Right renal cortex interstitium (tissue), 3 donors: Measurements from ENCODE around the gene CYB5R3. TPM values are rescaled to one million over a fixed set of nuclear protein-coding genes. Genes with fewer than 3 reads are reported as not detected.

Source experiments
- DNase-seq, 3 donors: peaks; one replicate each; pipeline ENCODE4 v3.0.0-alpha.2; 2013; ENCODE audit warnings: low read depth in 3 of 3, low spot score in 2 of 3
- polyA plus RNA-seq, 3 donors: library from polyadenylated mRNA; unstranded; fragments of 120-200 nt; gene quantifications; one replicate each; pipeline ENCODE4 v1.2.1, GENCODE V29; 2013; ENCODE audit not compliant: insufficient read length in 3 of 3

Gene CYB5R3
- polyA plus RNA-seq, 3 donors: 130 to 149 (median 146) TPM

DNA sequence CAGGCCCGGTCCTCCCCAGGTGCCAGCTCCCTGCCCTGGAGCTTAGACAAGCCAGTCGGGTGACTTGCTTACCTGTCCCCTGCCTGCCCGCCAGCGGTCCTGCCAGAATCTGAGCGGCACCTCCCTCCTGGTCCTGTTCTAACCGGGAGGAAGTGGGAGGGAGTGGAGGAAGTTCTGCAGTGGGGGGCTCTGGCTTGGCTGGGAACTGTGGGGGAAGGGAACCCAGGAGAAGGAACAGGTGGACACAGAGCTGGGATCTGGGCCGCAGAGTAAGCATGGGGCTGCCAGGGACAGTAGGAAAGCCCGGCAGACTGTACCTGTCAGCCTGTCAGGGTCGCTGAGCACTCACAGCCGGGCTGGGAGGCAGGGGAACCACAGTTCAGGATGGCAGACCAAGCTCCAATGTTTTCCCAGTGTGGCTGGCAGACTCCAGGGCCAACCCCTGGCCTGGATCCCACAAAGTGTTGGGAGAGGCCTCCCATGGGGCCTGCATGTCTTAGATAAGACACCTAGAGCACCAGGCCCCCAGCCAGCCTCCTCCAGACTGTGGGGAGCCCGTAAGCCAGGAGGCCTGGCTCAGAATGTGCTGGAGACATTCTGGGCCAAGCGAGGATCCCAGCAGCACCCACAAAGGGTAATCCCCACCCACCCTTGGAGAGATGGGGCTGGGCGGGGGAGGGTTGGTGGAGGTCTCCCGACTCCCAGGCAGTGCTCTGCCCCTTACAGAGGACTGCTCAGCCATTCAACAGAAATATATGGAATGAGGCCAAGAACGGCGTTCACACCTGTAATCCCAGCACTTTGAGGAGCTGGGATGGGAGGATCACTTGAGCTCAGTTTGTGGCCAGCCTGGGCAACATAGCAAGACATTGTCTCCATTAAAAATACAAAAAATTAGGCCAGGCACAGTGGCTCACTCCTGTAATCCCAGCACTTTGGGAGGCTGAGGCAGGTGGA lies 2.3 kb downstream of the CYB5R3 start:
- DNase-seq: no peak

DNA sequence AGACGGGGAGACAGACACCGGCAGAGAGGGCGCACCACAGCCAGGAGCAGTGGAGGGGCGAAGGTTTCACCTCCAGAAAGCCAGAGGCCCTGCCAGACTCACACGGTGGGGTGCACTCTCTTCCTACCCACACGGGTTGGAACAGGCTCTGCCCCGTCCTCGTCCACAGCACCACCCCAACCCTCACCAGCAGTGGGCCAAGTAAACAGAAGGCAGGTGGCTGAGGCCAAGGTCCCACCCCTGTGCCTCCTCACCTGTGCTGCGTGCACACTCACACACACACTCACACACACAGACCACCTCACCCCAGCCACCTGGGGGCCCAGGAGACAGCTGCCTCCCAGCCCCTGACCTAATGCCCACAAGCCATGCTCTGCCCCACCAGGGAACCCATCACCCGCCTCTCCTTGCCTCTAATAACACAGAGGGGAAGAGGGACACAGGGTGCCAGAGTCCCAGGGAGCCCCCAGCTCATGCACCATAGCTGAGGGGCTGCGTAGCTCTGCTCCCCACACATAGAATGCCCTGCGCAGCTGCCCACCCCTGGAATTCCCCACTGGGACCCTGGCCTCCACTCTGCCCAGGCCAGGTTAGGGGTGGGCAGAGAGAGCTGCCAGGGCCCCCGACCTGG lies 3.1 kb downstream of the CYB5R3 start:
- DNase-seq: no peak

GRCh38 chr22:42645341-42645937 lies 3.8 kb downstream of the CYB5R3 start:
- DNase-seq: no peak

DNA sequence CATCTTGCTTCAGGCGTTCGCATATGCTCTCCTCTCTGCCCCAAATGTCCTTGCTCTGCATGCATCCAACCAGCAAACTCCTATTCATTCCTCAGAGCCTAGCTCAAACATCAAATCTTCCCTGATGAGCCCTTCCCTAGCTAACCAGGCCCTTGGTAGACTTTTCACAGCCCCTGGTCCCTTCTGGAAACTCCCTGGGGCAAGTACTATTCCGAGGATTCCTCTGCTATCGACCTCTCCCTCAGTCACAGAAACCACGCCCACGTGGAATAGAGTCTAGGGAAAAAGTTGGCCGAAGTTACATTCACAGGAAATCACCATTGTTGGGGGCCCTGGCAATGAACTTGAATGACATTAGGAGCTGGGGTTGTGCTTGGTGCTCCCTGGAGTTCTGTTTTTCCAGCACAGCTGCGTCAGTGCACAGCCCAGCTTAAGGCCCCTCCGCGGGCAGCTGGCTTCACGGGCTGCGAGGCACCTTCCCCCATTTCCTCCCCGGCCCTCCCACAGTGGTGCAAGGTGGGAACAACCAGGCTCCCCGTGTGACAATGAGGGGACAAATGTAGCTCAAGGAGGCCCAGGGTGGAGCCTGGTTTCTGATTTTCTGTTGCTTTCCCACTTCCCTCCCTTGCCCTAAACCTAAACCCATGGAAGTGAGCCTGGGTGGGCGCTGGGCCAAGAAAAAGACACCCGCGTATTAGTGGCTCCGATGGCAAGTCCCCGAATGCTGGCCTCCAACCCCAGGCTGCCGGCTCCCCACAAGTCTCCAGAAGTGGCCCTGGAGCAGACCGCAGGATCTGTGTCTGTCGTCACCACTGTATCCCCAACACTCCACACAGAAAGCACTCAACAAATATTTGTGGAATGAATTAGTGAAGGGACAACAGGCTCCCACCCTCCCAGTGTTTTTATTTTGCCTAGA lies 4.5 kb downstream of the CYB5R3 start:
- DNase-seq: no peak

GRCh38 chr22:42643634-42644421 lies 5.4 kb downstream of the CYB5R3 start:
- DNase-seq: no peak

- DNase-seq: no peak
Measured at GRCh38 chr22:42642806-42643633, 6.2 kb downstream of the CYB5R3 start.

- no peak for DNase-seq
Measured at GRCh38 chr22:42641801-42642413, 7.3 kb downstream of the CYB5R3 start.

GRCh38 chr22:42639541-42640241 lies 9.5 kb downstream of the CYB5R3 start:
- no peak for DNase-seq

DNA sequence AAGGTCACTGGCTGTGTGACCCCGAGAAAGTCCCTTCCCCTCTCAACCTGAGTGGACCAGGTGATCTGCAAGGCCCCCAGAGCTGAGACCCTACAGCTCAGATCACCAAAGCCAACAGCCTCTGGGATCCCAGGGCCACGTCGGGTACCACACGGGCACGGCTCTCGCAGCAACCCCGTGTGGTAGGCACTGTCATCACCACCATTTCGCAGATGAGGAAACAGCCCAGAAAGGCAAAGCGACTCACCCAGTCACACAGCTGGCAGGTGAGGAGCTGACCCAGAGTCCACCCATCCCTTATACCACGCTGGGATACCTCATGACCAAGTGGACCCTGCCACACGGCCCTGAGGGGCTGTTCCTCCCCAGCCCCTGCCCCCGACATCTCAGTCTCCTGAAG lies 11.6 kb downstream of the CYB5R3 start:
- no peak for DNase-seq

DNA sequence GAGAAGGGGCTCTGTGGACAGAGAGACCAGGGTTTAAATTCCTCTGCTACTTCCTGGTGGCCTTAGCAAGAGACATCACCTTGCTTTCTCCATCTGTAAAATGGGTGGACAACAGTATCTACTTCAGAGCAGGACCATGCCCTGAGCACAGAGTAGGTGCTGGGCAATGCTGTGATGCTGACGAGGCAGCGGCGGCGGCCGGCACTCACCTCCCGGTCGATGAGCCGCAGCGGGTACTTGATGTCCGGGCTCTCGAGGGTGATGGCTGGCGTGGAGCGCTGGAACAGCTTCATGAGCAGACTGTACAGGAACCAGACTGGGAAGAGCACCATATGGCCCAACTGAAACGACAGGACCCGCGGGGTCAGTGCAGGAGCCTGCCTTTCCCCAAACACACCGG lies 12.7 kb downstream of the CYB5R3 start:
- DNase-seq: no peak

GRCh38 chr22:42635531-42635930 lies 13.7 kb downstream of the CYB5R3 start:
- no peak for DNase-seq

GRCh38 chr22:42633013-42633412 lies 16.2 kb downstream of the CYB5R3 start:
- no peak for DNase-seq

GRCh38 chr22:42632096-42632495 lies 17.1 kb downstream of the CYB5R3 start:
- DNase-seq: no peak

DNA sequence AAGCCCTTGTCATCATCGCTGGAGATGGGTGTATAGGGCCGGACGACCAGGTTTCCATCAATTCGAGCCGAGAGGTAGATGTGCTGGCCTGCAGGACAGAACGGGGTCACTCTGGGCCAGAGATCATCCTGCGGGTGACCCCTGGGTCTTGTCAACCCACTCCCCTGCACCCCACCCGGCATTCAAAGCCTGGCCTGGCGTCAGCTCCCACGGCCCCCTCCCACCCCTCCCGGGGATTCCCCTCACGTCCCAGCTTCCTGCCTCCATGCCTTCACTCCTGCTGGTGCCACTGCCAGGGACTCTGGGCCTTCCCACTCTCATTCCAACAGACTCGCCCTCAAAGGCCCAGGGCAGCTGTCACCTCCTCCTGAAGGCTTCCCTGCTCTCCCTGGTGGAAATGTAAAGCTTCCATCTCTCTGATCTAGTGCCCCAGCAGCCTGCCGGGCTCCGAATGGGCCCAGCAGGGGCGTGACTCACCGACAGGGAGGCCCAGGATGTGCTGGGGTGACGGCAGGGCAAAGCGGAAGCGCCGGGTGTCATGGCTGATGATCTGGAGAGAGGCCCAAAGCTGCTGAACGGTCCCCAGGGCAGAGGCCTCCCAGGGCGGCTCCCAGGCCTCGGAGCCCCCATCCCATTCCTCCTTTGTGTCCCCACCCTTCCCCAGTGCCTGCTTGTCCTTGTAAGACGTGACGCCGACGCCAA lies 18.1 kb downstream of the CYB5R3 start:
- no peak for DNase-seq

- DNase-seq: no peak
Measured at GRCh38 chr22:42630211-42630610, 19.0 kb downstream of the CYB5R3 start.

GRCh38 chr22:42627981-42628380 lies 21.2 kb downstream of the CYB5R3 start:
- no peak for DNase-seq

GRCh38 chr22:42626951-42627625 lies 22.1 kb downstream of the CYB5R3 start:
- no peak for DNase-seq
